GM19238 (cell line): ENCODE data around the gene MNT.
"Not testable (repeated sequence)": the region's sequence is repeated elsewhere in the genome, so short reads cannot be mapped to it uniquely, and the experiment has no call there.

Experiments
- DNase-seq: peaks from one replicate; pipeline ENCODE4 v3.0.0; 2011; ENCODE audit warnings: low spot score; ENCODE audit not compliant: insufficient read length

The MNT gene, protein sequence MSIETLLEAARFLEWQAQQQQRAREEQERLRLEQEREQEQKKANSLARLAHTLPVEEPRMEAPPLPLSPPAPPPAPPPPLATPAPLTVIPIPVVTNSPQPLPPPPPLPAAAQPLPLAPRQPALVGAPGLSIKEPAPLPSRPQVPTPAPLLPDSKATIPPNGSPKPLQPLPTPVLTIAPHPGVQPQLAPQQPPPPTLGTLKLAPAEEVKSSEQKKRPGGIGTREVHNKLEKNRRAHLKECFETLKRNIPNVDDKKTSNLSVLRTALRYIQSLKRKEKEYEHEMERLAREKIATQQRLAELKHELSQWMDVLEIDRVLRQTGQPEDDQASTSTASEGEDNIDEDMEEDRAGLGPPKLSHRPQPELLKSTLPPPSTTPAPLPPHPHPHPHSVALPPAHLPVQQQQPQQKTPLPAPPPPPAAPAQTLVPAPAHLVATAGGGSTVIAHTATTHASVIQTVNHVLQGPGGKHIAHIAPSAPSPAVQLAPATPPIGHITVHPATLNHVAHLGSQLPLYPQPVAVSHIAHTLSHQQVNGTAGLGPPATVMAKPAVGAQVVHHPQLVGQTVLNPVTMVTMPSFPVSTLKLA

DNA sequence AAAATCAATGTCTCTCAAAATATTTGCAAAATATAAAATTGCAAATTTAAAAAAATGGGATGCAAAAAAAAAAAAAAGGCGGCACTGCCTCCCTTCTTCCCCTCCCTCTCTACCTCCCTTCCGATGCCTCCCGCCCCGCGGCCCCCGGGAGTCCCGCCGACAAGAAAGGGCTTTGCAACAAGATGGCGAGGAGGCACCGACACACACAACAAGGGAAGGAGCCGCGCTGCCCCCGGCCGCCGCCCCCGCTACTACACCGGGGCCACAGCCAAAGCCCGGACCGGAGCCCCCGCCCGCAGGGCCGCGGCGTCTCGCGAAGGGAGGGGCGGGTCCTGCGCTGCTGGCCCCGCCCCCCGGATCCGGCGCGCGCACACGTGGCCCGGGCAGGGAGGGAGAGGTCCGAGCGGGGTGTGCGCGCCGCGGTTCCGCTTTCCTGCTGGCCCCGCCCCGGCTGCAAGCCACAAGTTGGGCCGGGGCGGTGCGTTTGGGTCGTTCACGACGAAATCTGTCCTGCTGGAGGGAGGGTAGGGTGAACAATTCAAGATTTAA, at the start of gene MNT:
Gene MNT (minus strand): TSS at position 184 of the 549 bp plus-strand sequence. CDS start 348 bp downstream, outside the sequence.
- peak; percentile 93 for DNase-seq

DNA sequence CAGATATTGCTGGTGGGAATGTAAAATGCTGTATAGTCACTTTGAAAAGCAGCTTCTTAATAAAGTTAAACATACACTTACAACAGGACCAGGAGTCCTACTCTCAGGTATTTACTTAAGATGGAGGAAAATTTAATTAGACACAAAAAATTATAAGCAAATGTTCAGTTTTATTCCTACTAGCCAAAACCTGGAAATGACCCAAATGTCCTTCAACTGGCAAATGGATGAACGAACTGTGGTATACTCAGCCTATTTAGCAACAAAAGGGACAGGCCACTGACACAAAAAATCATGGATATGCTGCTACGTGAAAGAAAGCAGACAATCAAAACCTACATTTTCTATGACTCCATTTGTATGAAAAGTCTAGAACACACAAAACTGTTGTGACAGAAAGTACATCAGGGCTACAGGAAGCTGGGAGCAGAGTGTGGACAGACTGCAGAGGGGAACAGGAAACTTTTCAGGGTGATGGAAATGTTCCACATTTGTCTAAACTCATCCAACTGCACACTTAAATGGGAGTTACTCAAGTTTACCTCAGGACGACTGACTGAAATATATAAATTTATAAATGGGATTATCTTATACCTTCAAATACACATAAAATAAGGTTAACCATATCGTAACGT, 49.3 kb upstream of the MNT start:
- DNase-seq: no peak

GRCh38 chr17:2449486-2449885, 48.6 kb upstream of the MNT start:
- DNase-seq: no peak

GRCh38 chr17:2447479-2447878, 46.6 kb upstream of the MNT start:
- not testable (repeated sequence) for DNase-seq

DNA sequence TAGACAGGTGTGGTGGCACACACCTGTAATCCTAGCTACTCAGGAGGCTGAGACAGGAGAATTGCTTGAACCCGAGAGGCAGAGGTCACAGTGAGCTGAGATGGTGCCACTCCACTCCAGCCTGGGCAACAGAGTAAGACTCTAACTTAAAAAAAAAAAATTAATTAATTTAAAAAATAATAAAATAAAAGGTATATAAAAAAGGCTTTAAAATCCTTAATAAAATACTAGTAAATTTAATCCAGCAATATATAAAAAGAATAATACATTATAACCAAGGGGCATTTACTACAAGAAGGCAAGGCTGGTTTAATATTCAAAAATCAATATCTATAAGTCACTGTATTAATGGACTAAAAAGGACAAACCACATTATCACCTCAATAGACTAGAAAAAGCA, 44.8 kb upstream of the MNT start:
- DNase-seq: no peak

DNA sequence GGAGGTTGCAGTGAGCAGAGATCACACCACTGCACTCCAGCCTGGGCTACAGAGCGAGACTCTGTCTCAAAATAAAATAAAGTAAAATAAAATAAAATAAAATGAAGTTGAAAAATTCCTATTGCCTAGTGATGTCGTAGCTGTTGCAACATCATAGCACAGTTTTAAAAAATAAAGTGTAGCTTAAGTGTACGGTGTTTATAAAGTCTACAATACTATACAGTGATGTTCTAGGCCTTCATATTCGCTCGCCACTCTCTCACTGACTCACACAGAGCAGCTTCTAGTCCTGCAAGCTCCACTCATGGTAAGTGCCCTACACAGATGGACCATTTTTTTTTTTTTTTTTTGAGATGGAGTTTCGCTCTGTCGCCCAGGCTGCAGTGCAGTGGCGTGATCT, 43.5 kb upstream of the MNT start:
- DNase-seq: no peak

DNA sequence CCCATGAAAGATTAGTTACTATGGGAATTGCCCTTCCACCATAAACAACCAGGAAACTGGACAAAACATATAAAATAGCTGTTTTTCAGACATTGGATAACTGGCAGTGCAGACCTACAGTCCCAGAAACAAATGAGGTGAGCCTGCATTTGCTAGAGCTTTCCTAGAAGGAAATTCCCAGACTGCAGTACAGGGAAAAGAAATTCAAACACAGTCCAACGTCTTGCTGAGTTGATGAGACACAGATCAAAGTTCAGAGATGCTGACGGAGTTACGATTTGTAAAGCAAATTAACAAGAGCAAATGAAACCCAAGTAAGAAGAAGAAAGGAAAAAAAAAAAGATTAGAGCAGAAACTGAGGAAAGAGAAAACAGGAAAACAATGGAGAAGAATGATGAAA, 41.3 kb upstream of the MNT start:
- DNase-seq: no peak

- no peak for DNase-seq
Observed at GRCh38 chr17:2440930-2441329, 40.1 kb upstream of the MNT start.

DNA sequence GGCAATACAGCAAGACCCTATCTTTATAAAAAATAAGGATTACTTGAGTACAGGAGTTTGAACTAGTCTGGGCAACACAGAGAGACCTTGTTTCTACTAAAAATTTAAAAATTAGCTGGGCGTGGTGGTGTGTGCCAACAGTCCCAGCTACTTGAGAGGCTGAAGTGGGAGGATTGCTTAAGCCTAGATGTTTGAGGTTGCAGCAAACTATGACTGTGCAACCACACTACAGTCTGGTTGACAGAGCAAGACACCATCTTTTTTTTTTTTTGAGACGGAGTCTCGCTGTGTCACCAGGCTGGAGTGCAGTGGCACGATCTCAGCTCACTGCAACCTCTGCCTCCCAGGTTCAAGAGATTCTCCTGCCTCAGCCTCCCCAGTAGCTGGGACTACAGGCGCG, 39.1 kb upstream of the MNT start:
- not testable (repeated sequence) for DNase-seq

- no peak for DNase-seq
Observed at GRCh38 chr17:2438823-2439222, 38.0 kb upstream of the MNT start.

- DNase-seq: no peak
Observed at GRCh38 chr17:2436316-2436905, 35.6 kb upstream of the MNT start.

DNA sequence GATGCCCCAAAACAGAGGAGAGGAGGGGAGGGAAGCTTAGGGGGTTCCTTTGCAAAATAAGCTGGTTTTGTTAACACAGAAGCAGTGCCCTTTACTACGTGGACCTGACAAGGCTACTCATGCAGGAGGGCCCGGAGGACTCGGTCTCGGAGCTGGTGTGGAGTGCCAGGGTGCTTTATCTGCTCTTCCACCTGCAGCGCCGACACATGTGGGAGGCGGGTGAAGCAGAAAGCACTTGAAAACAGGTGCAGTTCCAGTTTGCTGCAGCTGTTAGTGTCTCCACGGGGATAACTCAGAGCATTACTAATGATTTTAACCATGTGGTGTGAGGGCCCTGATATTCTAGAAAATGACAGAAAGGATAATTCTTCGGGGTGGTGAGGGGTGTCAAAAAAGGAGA, 35.0 kb upstream of the MNT start:
- no peak for DNase-seq

GRCh38 chr17:2435181-2435741, 34.4 kb upstream of the MNT start:
- DNase-seq: no peak

DNA sequence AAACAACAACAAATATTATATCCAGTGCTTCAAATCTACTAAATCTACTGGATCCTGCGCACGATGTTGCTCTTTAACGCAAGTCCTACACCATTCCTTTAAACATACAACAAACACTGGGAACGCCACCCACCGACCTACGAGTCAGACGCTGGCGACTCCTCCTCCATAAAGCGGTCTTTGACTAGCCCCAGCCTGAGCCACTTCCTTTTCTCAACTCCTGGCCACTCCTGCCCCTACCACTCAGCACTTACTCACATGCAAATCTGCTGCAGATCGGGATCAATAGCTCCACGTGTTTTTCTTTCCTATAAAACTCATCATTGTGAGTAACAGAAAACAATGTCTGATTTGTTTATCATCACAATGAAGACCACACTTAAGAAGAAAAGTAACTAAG, 32.8 kb upstream of the MNT start:
- no peak for DNase-seq

- no peak for DNase-seq
Observed at GRCh38 chr17:2427910-2428309, 27.1 kb upstream of the MNT start.

- no peak for DNase-seq
Observed at GRCh38 chr17:2427215-2427614, 26.4 kb upstream of the MNT start.

- DNase-seq: no peak
Observed at GRCh38 chr17:2423271-2423670, 22.4 kb upstream of the MNT start.

DNA sequence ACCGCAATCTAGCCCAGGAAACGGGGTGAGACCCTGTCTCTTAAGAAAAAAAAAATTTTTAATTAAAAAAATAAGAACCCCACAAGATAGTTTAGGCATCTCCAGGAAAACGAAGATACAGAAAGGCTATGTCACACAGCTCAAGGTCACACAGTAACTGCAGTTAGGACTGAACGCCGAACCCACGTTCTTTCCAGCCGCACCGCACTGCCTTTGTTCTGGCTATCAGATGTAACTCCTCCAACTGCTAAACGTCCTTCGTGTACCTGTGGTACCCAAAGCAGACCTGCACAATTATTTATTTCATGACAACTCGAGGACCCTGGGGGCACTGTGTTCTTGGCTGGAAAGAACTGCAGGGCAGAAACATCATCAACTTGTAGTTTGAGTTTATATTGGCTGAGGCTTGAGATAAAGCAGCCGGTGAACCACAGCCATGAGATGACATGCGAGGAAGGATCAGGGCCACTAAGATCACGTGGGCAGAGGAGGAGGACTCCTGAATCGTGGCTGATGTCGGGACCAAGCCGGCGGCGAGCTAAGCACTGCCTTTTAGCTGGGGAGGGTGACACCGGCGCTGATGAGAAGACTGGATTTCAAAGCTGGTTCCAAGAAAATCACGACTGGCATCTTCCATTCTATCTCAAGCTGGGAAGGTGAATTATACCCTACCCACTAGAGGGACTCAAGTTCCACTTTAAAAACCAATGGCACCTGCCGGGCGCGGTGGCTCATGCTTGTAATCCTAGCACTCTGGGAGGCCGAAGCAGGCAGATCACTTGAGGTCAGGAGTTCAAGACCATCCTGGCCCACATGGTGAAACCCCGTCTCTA, 20.7 kb upstream of the MNT start:
- no peak for DNase-seq

DNA sequence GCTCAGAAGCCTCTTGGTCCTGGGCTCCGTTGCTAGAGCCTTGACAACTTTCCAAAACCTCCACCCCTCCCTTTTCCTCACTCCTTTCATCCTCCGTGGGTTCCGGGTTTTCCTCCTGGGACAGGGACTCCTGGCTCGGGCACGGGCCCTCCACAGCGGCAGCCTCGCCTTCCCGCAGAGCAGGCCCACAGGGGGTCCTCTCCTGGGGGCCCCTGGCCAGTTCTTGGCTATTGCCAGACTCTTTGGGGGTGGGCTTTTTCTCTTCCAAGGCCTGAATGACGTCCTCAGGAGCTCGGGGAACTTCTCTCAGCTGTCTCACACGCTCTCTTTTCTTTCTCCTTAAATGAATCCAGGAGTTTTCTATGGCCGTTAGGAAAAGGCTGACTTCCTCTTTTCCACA, 19.3 kb upstream of the MNT start:
- DNase-seq: no peak

DNA sequence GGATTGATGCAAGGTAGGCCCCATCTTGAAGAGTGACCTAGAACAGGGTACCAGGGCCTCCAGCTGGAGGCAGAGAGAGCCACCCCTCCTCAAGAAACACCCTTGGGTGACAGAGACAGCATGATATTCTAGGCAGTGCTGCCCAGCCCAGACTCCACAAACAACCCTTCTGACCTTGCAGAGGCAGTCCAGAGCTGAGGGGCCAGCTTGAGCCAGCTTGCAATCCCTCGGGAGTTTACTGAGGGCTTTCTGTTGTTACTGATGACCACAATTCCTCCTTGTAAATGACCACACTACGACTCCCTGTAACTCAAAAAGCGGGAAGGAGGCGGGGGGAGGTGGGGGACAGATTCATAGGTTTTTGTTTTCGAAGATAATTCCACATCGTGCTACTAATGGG, 18.6 kb upstream of the MNT start:
- DNase-seq: no peak

- DNase-seq: no peak
Observed at GRCh38 chr17:2418572-2418971, 17.7 kb upstream of the MNT start.
